ENCODE results near the gene RPS6KA3. TPM values are rescaled to one million over a fixed set of nuclear protein-coding genes. Genes with fewer than 3 reads are reported as not detected.

RPS6KA3 gene
- total RNA-seq, 1 experiment from 2014 or later = 9.2 TPM

DNA sequence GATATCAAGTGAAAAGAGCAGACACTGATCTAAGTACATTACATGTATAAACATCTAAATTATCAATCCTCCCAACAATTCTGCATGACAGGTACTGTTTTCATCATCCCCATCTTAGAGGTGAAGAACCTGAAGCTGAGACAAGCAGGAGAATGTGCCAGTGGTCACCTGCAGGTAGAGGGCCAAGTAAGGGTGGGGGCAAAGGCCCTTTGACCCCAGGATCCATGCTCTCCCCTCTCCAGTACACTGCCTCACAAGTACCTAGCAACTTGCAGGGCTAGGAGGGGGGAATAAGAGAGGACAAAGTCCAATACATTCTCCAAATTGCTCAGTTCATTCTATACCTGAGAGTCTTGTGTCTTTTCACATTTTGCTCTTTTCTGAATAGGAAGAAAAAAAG lies 141.7 kb downstream of the RPS6KA3 start:
- Histone ChIP-seq H4K5ac (ENCODE audit: insufficient read length, low read depth, low read length) (no peak overlapping the region), H3K23ac (ENCODE audit: insufficient read length, low read depth, low read length) (no peak overlapping the region), H2BK120ac (ENCODE audit: low read depth, low read length, poor library complexity, severe bottlenecking) (no peak overlapping the region), H3K18ac (ENCODE audit: insufficient read length, low read depth, low read length) (no peak overlapping the region), H4K20me1 (ENCODE audit: control insufficient read depth, insufficient read depth, insufficient read length) (no peaks in the 10 kb centered on the region), H2BK5ac (ENCODE audit: insufficient read length, low read length) (no peak overlapping the region), H2BK12ac (ENCODE audit: insufficient read length, low read depth, low read length) (no peak overlapping the region), H3K4me1 (ENCODE audit: insufficient read depth, low read length) (no peaks in the 10 kb centered on the region), H4K8ac (replicated peaks; ENCODE audit: insufficient read length, low read depth, low read length) (no peak overlapping the region), H3K9ac (ENCODE audit: extremely low read depth, insufficient read length, low read length) (no peak overlapping the region), H3K23me2 (ENCODE audit: insufficient read length, low read depth, low read length, poor library complexity, severe bottlenecking) (no peaks in the 10 kb centered on the region), H3T11ph (ENCODE audit: low read length) (no peak overlapping the region), H2AK5ac (ENCODE audit: insufficient read length, low read length) (no peak overlapping the region), H3K27ac (ENCODE audit: insufficient read length, low read depth, low read length) (no peak overlapping the region), H2AFZ (ENCODE audit: low read length) (no peak overlapping the region), H3K14ac (ENCODE audit: insufficient read depth, low read length) (no peak overlapping the region), H2BK15ac (ENCODE audit: low read depth, low read length) (no peak overlapping the region), H3K79me2 (ENCODE audit: insufficient read depth, low read length) (no peaks in the 10 kb centered on the region), H3K56ac (ENCODE audit: insufficient read length, low read depth, low read length) (no peak overlapping the region), H2BK20ac (ENCODE audit: low read depth, low read length, poor library complexity, severe bottlenecking) (no peak overlapping the region), H4K91ac (ENCODE audit: insufficient read length, low read depth, low read length) (no peak overlapping the region), H3K4me2 (ENCODE audit: insufficient read depth, insufficient read length, low read length) (no peak overlapping the region), H3K4ac (ENCODE audit: low read depth, low read length) (no peak overlapping the region), H3K9me3 (ENCODE audit: control insufficient read depth, low read depth, low read length) (peaks cover 10% of the 10 kb centered on the region), H3K79me1 (ENCODE audit: insufficient read depth, low read depth, low read length, poor library complexity, severe bottlenecking) (no peaks in the 10 kb centered on the region), H3K27me3 (ENCODE audit: insufficient read depth, low read length) (no peaks in the 10 kb centered on the region)
- no peaks in the 10 kb centered on the region; the same call in 1 of the 2 replicates for H3K27me3 Mint-ChIP-seq (ENCODE audit: low read depth)
- no peak for DNase-seq
- peaks cover 31 to 33% of the 10 kb centered on the region in 2 experiments for H3K9me3 Mint-ChIP-seq
- TF ChIP-seq, protein P1, sequence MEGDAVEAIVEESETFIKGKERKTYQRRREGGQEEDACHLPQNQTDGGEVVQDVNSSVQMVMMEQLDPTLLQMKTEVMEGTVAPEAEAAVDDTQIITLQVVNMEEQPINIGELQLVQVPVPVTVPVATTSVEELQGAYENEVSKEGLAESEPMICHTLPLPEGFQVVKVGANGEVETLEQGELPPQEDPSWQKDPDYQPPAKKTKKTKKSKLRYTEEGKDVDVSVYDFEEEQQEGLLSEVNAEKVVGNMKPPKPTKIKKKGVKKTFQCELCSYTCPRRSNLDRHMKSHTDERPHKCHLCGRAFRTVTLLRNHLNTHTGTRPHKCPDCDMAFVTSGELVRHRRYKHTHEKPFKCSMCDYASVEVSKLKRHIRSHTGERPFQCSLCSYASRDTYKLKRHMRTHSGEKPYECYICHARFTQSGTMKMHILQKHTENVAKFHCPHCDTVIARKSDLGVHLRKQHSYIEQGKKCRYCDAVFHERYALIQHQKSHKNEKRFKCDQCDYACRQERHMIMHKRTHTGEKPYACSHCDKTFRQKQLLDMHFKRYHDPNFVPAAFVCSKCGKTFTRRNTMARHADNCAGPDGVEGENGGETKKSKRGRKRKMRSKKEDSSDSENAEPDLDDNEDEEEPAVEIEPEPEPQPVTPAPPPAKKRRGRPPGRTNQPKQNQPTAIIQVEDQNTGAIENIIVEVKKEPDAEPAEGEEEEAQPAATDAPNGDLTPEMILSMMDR (conservative IDR thresholded peaks at IDR 0.05) = no peak
- H3K36me3 Mint-ChIP-seq (ENCODE audit: insufficient read depth in 1 of 3, low read depth in 3 of 3) = peaks cover 6 to 30% (median 19%) of the 10 kb centered on the region in 3 experiments; a peak in 5 of 7 replicates
- H3K4me3 Mint-ChIP-seq = no peak overlapping the region
- H3K27ac Mint-ChIP-seq = no peak overlapping the region
- H3K4me1 Mint-ChIP-seq = no peaks in the 10 kb centered on the region
